ENCODE data around the gene DENND6B. TPM values are rescaled to one million over a fixed set of nuclear protein-coding genes. Genes with fewer than 3 reads are reported as not detected.
"Not testable (repeated sequence)": the region's sequence is repeated elsewhere in the genome, so short reads cannot be mapped to it uniquely, and the experiment has no call there.

The DENND6B gene, protein sequence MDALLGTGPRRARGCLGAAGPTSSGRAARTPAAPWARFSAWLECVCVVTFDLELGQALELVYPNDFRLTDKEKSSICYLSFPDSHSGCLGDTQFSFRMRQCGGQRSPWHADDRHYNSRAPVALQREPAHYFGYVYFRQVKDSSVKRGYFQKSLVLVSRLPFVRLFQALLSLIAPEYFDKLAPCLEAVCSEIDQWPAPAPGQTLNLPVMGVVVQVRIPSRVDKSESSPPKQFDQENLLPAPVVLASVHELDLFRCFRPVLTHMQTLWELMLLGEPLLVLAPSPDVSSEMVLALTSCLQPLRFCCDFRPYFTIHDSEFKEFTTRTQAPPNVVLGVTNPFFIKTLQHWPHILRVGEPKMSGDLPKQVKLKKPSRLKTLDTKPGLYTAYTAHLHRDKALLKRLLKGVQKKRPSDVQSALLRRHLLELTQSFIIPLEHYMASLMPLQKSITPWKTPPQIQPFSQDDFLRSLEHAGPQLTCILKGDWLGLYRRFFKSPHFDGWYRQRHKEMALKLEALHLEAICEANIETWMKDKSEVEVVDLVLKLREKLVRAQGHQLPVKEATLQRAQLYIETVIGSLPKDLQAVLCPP
- total RNA-seq = 6.4 and 15.2 TPM in 2 replicates

DNA sequence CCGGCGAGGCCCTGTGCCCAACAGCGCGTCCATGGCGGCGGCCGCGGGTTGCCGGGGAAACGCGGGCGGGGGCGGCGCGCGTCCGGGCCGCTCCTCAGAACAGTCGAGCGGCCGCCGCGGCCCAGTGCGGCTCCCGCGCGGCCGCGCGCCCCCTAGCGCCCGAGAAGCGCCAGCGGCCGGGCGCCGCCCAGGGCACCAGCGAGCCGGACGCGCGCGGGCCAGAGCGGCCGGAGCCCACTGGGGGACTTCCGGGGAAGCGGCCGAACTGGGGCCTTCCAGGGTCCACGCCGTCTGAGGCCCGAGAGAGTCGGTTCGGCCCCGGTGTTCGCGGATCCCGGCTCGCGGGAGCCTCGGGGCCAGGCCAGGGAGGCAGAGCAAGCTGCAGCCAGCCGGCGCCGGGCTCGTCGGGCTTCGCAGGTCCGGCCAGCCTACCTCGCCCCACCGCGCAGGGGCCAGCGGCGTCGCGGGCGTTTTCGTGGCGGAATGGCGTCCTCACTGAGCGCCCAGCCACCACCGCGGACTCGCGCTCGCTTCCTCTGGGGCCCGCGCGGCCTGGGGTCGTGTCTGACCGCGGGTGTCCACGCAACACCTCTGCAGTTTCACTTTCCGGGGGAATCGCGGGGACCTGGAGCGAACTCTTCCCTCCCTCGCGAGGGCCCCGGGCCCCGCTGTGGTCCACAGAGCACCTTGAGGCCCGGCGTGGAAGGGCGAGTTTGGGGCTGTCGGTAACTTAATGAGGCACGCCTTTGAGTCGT is at the start of gene DENND6B:
DENND6B (minus strand) TSS at position 57 of the 755 bp plus-strand sequence; CDS start at position 33, 24 bp downstream.
- no peak for DNase-seq (ENCODE audit: extremely low read depth, low read depth, low spot score)

DNA sequence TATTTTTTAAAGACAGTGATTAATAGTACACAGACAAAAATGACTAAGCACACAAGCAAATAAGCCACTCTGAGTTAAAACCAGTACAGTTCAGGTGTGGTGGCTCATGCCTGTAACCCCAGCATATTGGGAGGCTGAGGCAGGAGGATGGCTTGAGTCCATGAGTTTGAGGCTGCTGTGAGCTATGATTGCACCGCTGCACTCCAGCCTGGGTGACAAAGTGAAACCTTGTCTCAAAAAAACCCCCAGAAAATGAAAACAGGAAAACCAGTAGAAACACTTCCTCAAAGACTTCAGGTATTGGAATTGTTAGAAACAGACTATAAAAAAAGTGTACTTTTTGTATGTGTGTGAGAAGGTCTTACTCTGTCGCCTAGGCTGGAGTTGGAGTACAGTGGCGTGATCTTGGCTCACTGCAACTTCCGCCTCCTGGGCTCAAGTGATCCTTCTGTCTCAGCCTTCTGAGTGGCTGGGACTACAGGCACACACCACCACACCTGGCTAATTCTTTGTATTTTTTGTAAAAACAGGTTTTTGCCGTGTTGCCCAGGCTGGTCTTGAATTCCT is 49.4 kb upstream of the DENND6B start:
- no peak for DNase-seq (ENCODE audit: extremely low read depth, low read depth, low spot score)

DNA sequence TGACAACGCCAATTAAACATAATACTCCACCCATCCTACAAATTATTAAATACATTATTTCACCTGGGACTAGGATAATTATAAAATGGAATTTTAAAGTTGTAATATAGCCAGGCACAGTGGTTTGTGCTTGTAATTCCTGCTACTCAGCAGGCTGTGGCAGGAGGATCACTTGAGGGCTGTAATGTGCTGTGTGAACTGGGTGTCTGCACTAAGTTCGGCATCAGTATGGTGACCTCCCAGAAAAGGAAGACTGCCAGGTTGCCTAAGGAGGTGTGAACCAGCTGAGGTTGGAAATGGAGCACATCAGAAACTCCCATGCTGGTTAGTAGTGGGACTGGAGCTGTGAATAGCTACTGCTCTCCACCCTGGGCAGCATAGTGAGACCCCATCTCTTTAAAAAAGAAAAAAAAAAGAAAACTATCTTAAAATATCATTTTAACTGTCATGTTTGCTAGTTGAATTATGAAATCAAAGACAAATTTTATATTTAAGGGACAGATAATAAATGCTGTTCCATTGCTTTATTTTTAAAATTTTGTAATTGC is 44.4 kb upstream of the DENND6B start:
- no peak for DNase-seq (ENCODE audit: extremely low read depth, low read depth, low spot score)

DNA sequence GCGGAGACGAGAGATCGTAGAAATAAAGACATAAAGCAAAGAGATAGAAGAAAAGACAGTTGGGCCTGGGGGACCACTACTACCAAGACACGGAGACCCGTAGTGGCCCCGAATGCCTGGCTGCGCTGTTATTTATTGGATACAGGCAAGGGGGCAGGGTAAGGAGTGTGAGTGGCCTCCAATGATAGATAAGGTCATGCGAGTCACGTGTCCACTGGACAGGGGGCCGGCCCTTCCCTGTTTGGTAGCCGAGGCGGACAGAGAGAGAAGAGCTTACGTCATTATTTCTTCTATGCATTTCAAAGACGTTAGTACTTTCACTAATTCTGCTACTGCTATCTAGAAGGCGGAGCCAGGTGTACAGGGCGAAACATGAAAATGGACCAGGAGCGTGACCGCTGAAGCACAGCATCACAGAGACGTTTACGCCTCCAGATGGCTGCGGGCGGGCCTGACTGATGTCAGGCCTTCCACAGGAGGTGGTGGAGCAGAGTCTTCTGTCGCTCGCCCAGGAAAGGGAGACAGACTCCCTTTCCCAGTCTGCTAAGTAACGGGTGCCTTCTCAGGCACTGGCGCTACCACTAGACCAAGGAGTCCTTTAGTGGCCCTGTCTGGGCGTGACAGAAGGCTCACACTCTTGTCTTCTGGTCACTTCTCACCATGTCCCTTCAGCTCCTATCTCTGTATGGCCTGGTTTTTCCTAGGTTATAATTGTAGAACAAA is 41.1 kb upstream of the DENND6B start:
- DNase-seq (ENCODE audit: extremely low read depth, low read depth, low spot score) = no peak

DNA sequence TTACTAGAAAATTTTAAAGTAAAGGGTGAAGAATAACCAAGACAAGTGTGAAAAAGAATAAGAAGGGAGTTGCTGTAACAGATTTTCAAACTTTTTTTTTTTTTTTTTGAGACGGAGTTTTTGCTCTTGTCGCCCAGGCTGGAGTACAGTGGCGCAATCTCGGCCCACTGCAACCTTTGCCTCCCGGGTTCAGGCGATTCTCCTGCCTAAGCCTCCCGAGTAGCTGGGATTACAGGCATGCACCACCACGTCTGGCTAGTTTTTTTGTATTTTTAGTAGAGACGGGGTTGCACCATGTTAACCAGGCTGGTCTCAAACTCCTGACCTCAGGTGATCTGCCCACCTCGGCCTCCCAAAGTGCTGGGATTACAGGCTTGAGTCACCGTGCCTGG is 37.0 kb upstream of the DENND6B start:
- DNase-seq (ENCODE audit: extremely low read depth, low read depth, low spot score) = not testable (repeated sequence)

DNA sequence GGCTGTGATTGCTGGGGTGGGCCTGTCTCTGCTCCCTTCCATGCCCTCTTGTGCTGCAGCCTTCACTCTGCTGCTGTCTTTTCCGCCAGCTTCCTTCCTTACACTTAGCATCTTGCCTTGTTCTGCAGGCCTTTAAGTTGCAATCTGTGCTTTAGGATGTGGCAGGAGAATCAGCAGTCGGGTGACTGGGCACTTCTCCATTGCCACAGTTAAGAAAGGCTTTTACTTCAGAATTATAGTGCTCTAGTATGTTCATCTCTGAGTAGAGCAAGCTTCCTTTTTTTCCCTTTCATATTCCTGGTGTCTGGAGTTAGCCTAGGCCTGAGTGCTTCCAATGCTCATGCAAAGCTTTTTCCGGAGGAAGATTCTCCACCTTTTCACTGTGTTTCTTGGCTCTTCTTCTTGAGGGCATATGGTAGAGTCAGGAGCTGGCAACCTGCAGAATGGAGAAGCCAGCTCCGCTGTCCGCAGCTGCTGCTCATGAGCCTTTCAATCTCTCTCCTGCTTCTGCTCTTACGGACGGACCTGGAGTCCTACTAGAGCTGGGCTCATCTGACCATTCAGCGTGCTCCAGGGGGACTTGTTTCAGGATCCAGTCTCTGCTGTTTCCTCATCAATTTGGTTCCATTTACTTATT is 36.5 kb upstream of the DENND6B start:
- DNase-seq (ENCODE audit: extremely low read depth, low read depth, low spot score) = no peak

DNA sequence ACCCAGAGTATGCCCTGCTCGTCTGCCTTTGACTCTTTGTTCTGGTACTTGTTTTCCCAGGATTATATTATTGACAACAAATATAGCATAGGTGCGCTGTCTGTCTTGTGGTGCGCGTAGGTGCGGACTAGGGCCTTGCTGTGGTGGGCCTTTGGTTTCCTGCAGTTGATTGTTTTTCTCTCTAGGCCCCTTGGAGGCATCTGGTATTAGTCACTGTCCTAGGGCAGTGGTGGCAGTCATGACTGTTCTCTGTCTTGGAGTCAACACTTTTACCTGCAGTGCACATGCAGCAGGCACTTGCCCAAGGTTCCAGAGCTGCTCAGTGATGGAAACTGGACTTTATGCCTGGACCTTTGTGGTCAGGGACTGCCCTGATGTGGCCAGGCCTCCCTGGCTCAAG is 34.9 kb upstream of the DENND6B start:
- no peak for DNase-seq (ENCODE audit: extremely low read depth, low read depth, low spot score)

DNA sequence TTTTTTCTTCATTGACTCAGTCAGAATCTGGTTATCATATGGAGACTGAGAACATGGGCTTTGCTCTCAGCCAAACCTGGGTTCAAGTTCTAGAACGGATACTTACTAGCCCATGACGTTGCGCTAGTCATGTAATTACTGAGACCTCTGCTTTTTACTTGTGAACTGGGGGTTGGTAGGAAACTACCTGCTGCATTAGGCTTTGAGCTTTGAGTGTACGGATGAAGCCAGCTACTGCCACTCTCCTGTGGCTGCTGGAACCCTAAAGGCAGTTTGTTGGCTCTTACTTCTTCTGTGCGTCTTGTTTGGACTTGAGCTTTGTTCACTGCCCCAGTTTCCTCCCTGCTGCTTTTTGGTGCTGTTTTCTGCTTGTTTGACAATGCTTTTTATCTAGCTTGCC is 34.4 kb upstream of the DENND6B start:
- DNase-seq (ENCODE audit: extremely low read depth, low read depth, low spot score) = no peak

DNA sequence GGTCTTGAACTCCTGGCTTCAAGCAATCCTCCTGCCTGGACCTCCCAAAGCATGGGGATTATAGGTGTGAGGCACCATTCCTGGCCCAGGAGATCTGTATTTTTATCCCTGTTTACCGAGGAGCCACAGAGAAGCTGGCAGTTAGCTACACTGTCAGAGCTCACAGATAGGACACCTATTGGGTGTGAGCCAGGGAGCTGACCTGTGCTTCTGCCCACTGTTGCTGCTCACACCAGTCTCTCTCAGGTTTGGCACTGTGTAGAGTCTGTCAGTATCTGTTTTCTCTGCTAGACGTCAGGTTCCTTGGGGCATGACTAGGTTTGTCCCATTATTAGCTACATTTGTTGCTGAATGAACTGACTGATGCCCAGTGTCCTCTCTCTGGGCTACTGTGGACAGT is 33.8 kb upstream of the DENND6B start:
- no peak for DNase-seq (ENCODE audit: extremely low read depth, low read depth, low spot score)

DNA sequence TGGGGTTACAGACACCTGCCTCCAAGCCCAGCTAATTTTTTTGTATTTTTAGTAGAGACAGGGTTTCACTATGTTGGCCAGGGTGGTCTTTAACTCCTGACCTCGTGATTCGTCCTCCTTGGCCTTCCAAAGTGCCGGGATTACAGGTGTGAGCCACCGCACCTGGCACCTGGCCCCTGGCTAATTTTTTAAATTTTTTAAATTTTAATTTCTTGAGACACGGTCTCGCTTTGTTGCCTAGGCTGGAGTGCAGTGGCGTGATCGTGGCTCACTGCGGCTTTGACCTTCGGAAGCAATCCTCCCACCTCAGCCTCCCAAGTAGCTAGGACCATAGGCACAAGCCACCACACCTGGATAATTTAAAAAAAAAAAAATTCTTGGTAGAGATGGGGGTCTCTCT is 30.9 kb upstream of the DENND6B start:
- DNase-seq (ENCODE audit: extremely low read depth, low read depth, low spot score) = no peak

DNA sequence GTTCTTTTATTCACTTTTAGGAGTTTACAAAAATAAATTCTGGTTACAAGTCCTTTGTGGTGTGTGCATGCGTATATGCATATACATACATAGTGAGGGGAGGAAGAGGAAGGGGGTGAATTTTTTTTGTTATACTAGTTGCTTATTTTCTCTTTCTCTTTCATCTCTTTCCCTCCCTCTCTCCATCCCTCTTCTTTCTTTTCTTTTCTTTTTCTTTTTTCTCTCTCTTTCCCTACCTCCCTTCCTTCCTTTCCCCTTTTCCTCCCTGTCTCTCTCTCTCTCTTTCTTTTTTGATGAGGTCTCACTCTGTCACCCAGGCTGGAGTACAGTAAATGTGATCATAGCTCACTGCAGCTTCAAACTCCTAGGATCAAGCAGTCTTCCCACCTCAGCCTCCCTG is 30.4 kb upstream of the DENND6B start:
- no peak for DNase-seq (ENCODE audit: extremely low read depth, low read depth, low spot score)

DNA sequence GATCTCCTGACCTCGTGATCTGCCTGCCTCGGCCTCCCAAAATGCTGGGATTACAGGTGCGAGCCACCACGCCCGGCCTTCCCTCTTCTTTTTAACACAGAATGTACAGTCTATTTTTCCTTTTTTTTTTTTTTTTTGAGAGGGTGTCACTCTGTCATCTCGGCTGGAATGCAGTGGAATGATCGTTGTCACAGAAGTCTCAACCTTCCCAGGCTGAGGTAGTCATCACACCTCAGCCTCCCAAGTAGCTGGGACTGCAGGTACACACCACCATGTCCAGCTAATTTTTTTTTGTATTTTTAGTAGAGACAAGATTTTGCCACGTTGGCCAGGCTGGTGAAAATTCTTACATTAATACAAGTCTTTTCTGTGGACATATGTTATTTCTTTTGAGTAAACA is 29.4 kb upstream of the DENND6B start:
- DNase-seq (ENCODE audit: extremely low read depth, low read depth, low spot score) = no peak

DNA sequence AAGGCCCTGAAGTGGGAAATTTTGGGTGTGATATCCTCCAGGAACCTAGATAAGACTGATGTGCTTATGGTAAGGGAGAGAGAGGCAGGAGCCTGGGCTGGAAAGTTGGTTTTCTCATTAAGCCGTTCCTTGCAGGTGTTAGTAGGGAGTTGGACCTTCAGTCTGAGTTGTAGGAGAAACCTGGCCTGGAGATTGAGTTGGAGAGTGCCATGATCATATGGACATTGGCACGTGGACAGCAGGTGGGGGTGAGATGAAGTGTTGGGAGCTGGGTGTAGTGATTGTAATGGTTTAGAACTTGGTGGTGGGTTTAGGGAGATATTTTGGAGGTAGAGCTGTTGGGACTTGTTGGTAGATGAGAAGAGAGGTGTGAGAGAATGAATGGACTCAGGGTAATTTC is 21.2 kb upstream of the DENND6B start:
- DNase-seq (ENCODE audit: extremely low read depth, low read depth, low spot score) = no peak

DNA sequence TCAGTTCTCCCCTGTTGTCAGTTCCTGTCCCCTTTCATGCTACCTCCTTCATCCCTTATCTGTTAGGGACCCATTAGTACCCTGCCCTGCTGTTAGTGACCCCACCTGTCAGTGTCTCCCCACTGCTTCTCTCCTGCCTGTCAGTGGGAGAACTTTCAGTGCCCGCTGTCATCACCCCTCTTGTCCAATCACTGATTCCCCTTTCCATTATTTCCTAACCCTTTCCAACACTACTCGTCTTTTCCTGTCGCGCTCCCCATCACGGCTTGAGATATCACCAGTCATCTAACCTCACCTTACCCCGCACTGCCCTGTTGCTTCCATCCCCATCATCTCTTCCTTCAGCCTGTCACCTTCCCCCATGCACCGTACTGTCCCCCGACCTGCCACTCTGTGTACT is 20.3 kb upstream of the DENND6B start:
- DNase-seq (ENCODE audit: extremely low read depth, low read depth, low spot score) = no peak

DNA sequence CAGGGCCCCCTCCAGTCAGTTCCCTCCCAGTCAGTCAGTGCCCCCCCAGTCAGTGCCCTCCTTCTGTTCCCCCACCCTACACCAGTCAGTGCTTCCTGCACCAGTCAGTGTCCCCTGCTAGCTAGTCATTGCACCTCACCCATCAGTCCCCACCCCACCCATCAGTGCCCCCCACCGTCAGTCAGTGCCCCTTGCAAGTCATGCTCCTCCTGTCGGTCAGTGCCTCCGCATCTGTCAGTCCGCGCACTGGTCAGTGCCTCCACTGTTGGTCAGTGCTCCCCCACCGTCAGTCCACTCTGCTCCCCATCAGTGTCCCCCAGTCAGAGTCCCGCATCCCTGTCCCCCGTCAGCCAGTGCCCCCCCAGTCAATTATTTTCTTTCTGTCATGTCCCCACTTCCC is 19.7 kb upstream of the DENND6B start:
- no peak for DNase-seq (ENCODE audit: extremely low read depth, low read depth, low spot score)

DNA sequence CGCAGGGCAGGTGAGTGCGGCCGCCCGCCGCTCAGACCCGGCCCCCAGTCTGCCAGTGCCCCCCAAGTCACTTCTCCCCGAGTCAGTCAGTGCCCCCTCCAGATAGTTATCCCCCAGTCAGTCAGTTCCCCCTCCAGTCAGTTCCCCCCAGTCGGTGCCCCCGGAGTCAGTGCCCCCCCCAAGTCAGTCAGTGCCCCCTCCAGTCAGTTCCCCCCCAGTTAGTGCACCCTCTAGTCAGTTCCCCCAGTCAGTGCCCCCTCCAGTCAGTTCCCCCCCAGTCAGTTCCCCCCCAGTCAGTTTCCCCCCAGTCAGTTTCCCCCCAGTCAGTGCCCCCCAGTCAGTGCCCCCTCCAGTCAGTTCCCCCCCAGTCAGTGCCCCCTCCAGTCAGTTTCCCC is 16.7 kb upstream of the DENND6B start:
- DNase-seq (ENCODE audit: extremely low read depth, low read depth, low spot score) = no peak

DNA sequence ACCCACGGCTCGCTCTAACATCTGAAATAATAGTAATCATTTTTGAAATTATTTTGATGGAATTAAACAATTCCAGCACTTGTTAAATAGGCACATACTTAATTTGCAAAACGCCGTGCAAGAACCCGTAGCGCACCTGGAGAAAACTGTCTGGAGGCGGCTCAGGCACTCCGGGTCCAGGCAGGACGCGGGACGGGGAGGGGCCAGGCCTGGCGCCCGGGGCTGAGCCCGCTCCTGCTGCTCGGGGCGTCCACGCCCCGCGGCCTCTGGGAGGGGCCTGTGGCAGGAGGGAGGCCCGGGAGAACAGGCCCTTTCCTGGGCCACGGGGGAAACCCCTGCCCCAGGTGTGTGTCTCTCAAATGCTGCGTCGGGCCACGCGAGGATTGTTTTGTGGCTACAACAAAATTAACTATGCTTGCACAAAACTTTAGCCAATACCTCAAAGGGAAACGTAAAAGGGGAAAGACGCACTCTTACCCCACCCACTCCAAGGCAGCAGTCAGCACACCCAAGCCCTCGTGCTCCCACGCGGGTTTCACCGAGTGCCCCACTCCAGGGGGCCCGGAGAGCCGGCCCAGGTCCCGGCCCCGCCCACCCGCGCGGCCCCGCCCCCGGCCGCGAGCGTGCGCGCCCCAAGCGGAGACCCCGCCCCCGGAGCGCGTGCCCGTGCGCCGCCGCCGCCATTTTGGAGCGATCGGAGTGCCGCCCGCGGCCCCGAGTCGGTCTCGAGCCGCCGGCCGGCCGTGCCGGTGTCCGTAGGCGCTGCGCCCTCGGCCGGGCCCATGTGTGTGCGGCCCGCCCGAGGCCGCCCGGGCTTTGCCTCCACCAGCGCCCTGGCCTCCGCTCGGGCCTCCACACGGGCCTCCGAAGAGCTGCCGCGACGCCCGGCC is 16.1 kb upstream of the DENND6B start, which contains the start of gene PPP6R2:
PPP6R2 (plus strand) TSS at position 677 of the 890 bp plus-strand sequence. CDS start 50,582 bp downstream, outside the sequence.
- no peak for DNase-seq (ENCODE audit: extremely low read depth, low read depth, low spot score)

DNA sequence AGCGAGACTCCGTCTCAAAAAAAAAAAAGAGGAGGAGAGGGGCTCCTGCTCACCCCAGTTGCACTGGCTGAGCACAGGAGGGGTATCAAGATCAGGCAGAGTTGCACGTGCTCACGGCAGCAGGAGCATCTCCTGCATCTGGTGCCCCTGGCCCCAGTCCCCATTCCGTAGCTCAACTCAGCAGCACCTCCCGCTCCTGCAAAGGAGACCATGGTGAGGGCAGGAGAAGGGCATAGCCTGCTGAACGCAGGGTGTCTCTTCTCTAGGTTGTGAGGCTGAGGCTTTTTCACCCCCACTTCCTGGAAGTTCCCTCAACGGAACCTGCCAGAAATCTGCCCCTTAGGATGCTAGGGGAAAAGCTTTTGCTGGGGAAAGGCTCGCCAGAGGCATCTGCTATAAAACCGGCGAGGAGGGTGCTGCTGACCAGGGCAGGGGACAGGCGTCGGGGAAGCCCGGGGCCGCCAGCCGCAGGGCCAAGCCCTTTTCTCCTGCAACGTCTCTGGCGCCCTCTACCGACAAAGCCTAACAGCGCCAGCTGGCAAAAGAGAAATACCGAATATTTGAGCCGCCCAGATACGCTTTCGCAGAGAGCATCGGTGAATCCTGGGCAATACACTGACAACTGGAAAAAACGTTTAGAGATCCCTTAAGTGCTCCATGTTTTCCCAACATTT is 15.3 kb upstream of the DENND6B start:
- peak; percentile 34 for DNase-seq (ENCODE audit: extremely low read depth, low read depth, low spot score)
